GM21619 (cell line): Measurements from ENCODE around the gene MNDA.

Source experiments
- ATAC-seq: cut with Tn5 transposase; IDR thresholded peaks from one replicate; pipeline ENCODE4 v1.9.1; 2021; ENCODE audit not compliant: unreplicated experiment

Gene MNDA

GRCh38 chr1:158830904-158831507 is at the start of gene MNDA:
Gene MNDA, plus strand, starts transcription at chr1:158831351. Its CDS starts 10,803 bp downstream, at chr1:158842154.
- peak; percentile 95 for ATAC-seq

GRCh38 chr1:158793604-158794003 is 37.5 kb upstream of the MNDA start:
- no peak for ATAC-seq

GRCh38 chr1:158794247-158794646 is 36.9 kb upstream of the MNDA start:
- no peak for ATAC-seq

- no peak for ATAC-seq
Measured at GRCh38 chr1:158798531-158798930, 32.6 kb upstream of the MNDA start.

GRCh38 chr1:158799689-158800088 is 31.5 kb upstream of the MNDA start:
- no peak for ATAC-seq

- no peak for ATAC-seq
Measured at GRCh38 chr1:158800526-158800925, 30.6 kb upstream of the MNDA start.

GRCh38 chr1:158801396-158801795 is 29.8 kb upstream of the MNDA start:
- ATAC-seq: no peak

- ATAC-seq: no peak
Measured at GRCh38 chr1:158803678-158804077, 27.5 kb upstream of the MNDA start.

- no peak for ATAC-seq
Measured at GRCh38 chr1:158806916-158807536, 24.1 kb upstream of the MNDA start.

GRCh38 chr1:158809256-158809655 is 21.9 kb upstream of the MNDA start:
- no peak for ATAC-seq

GRCh38 chr1:158809862-158810261 is 21.3 kb upstream of the MNDA start:
- ATAC-seq: no peak

- ATAC-seq: no peak
Measured at GRCh38 chr1:158810311-158810710, 20.8 kb upstream of the MNDA start.

GRCh38 chr1:158812336-158812735 is 18.8 kb upstream of the MNDA start:
- ATAC-seq: no peak

GRCh38 chr1:158813164-158813563 is 18.0 kb upstream of the MNDA start:
- ATAC-seq: no peak

- ATAC-seq: no peak
Measured at GRCh38 chr1:158814970-158815369, 16.2 kb upstream of the MNDA start.

GRCh38 chr1:158818560-158818959 is 12.6 kb upstream of the MNDA start:
- ATAC-seq: no peak

GRCh38 chr1:158818975-158819431 is 12.1 kb upstream of the MNDA start:
- no peak for ATAC-seq

GRCh38 chr1:158819461-158820443 is 11.4 kb upstream of the MNDA start:
- no peak for ATAC-seq

- no peak for ATAC-seq
Measured at GRCh38 chr1:158821723-158822122, 9.4 kb upstream of the MNDA start.

GRCh38 chr1:158830074-158830677 is 975 bp upstream of the MNDA start:
- peak; percentile 42 for ATAC-seq

- ATAC-seq: no peak
Measured at GRCh38 chr1:158833264-158833663, 2.1 kb downstream of the MNDA start.
